GM12891 (cell line): Measurements from ENCODE around the gene SLN.

Experiments used
- DNase-seq: peaks from one replicate; pipeline ENCODE4 v3.0.0; 2011; ENCODE audit warnings: low spot score; ENCODE audit not compliant: insufficient read length
- FAIRE-seq: peaks from 2 replicates; lab custom pipeline; 2011; peaks lifted over from hg19 to GRCh38; lab: Jason Lieb, UNC
- PAX5 ChIP-seq: IDR thresholded peaks from 2 replicates; pipeline ENCODE4 v1.6.1; 2011; ENCODE audit warnings: low read length, moderate library complexity, mild to moderate bottlenecking; ENCODE audit not compliant: insufficient read depth, severe bottlenecking
- POLR2A ChIP-seq: IDR thresholded peaks from 2 replicates; pipeline ENCODE4 v1.6.1; 2011; ENCODE audit warnings: low read depth, low read length, control low read depth
- POLR2AphosphoS5 ChIP-seq: IDR thresholded peaks from 2 replicates; pipeline ENCODE4 v1.6.1; 2011; ENCODE audit warnings: low read depth, low read length, control low read depth
- POU2F2 ChIP-seq: IDR thresholded peaks from 2 replicates; pipeline ENCODE4 v1.6.1; 2011; ENCODE audit warnings: low read depth, mild to moderate bottlenecking, control low read depth, low read length, moderate library complexity
- SPI1 ChIP-seq: IDR thresholded peaks from 2 replicates; pipeline ENCODE4 v1.6.1; 2011; ENCODE audit warnings: low read depth, low read length, control low read depth
- TAF1 ChIP-seq: IDR thresholded peaks from 2 replicates; pipeline ENCODE4 v1.6.1; 2011; ENCODE audit warnings: low read depth, low read length, control low read depth

SLN gene

DNA sequence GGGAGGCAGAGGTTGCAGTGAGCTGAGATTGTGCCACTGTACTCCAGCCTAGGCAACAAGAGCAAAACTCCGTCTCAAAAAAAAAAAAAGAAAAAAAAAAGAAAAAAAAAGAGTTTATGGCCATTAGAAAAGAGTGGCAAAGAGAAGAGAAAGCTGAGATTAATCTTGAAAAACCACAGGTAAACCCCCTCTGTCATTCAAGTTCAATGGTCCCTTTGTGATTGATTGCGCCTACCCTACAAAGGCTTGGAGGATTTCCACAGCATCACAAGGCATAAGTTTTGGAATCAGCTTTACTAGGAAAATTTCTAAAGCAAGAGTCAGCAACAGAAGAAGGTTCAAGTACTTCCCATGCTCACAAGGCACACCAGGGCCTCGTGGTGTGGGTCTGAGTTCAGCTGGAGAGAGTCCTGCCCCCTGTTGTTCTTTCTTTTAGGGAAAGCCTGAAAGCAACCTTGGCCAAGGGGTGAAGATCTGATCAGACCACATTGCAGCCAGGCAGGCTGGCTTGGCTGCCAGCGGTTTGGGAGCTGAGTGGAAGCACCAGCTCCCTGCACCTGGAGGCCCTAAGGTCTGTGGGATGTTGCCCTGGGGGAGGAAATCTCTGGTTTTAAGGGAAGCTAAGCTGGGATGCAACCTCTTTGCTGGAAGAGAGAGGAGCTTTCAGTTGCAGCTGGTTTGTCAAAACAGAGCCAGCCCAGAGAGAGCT, 41.8 kb downstream of the SLN start:
- DNase-seq (no peak), FAIRE-seq (no peak)
- no peak for TF ChIP-seq SPI1
- TF ChIP-seq POLR2A = no peak
- no peak for TF ChIP-seq POU2F2
- no peak for TF ChIP-seq POLR2AphosphoS5
- TF ChIP-seq TAF1 = no peak
- TF ChIP-seq PAX5 = no peak

DNA sequence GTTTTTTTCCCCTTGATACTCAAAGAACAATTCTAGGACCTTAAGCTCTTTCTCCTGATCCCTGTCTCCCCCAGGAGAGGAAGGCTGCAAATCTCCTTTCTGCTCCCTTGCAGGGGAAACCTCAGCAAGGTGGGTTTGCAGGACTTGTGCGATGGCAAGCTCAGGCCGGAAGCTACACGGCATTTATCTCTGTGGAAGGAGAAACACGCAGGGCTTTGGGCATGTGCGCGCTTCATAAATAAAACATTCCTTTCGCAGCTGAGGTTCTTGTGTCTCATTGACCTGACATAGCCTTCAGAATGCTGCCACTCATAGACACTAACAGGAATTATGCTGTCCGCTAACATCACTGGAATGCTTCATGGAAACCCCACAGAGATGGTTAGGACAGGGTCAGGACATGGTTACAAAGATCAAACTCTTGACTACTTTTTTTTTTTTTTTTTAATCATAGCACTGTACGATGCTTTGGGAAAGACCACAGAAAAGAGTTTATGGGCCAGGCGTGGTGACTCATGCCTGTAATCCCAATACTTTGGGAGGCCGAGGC, 42.6 kb downstream of the SLN start:
- DNase-seq = no peak
- no peak for FAIRE-seq
- TF ChIP-seq POLR2AphosphoS5 = no peak
- TF ChIP-seq PAX5 = no peak
- no peak for TF ChIP-seq POLR2A
- TF ChIP-seq TAF1 = no peak
- TF ChIP-seq SPI1 = no peak
- TF ChIP-seq POU2F2 = no peak

DNA sequence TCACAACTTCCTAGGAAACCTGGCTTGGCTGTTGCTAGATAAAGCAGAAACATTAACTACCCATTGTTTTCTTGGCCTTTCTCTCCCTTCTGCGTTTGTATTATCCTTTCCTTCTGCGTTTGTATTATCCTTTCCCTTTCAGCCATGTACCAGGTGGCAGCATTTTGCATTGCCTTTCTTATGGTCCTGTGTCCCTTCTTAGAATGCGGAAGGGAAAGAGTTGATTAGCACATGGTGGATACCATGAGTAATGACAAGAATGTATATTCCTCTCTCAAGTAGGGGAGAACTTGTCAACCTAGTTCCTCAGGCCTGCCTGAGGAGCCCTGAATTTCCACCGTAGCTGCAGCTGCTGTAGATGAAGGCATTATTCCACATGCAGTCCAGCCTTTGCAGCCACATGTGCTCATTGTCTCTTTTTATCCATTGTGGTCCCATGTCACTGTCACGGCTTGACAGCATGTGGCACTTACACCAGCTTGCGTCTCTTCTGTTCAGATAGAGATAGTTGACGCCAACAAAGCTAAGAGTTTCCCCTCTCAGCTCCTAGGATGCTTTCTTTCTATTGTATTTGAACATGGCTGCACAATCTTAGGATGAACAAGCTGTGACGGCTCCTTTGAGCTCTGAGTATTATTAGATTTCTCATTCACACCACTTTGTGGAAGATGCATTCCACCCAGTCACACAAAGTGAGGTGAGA, 44.8 kb downstream of the SLN start:
- DNase-seq (no peak), FAIRE-seq (no peak)
- TF ChIP-seq POLR2A = no peak
- no peak for TF ChIP-seq SPI1
- TF ChIP-seq POLR2AphosphoS5 = no peak
- no peak for TF ChIP-seq TAF1
- TF ChIP-seq POU2F2 = no peak

- no peak for TF ChIP-seq SPI1
- TF ChIP-seq POU2F2 = no peak
- no peak for TF ChIP-seq TAF1
- no peak for TF ChIP-seq POLR2AphosphoS5
- TF ChIP-seq POLR2A = no peak
- no peak for TF ChIP-seq PAX5
- FAIRE-seq (no peak), DNase-seq (no peak)
Observed at GRCh38 chr11:107665018-107665417, 46.8 kb downstream of the SLN start.

GRCh38 chr11:107661656-107662055, 50.2 kb downstream of the SLN start:
- TF ChIP-seq POU2F2 = no peak
- no peak for TF ChIP-seq POLR2A
- TF ChIP-seq SPI1 = no peak
- no peak for TF ChIP-seq PAX5
- no peak for TF ChIP-seq POLR2AphosphoS5
- no peak for TF ChIP-seq TAF1
- DNase-seq (no peak), FAIRE-seq (no peak)

GRCh38 chr11:107660066-107660465, 51.8 kb downstream of the SLN start:
- no peak for FAIRE-seq
- no peak for TF ChIP-seq PAX5
- TF ChIP-seq SPI1 = no peak
- no peak for TF ChIP-seq POU2F2
- TF ChIP-seq POLR2A = no peak
- TF ChIP-seq POLR2AphosphoS5 = no peak
- no peak for TF ChIP-seq TAF1
- no peak for DNase-seq

DNA sequence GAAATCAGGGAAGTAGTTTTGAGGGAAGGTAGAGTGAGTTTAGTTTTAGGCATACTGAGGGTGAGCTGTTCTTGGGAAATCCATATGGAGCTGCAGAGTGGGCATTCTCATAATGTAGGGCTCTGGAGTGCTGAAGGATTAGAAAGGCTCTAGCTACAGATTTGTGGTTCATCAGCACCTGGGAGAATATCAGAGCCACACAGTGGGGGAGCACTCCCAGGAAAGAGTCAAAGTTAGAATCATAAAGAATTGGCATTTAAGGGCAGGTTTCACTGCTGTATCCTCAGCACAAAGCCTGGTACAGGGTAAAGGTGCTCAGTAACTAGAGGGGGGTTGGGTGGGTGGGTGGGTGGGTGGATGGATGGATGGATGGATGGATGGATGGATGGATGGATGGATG, 52.5 kb downstream of the SLN start:
- FAIRE-seq (no peak), DNase-seq (no peak)
- TF ChIP-seq POU2F2 (no peak), POLR2A (no peak), SPI1 (no peak), TAF1 (no peak), POLR2AphosphoS5 (no peak), PAX5 (no peak)
